Aorta (tissue), 5 donors: ENCODE measurements around the gene FILIP1. TPM values are rescaled to one million over a fixed set of nuclear protein-coding genes. Genes with fewer than 3 reads are reported as not detected.

Experiments used
- ATAC-seq: fragments of 200-7000 bp; cut with Tn5 transposase; one replicate; pipeline ENCODE4 v1.9.1; 2022; ENCODE audit warnings: moderate library complexity; ENCODE audit not compliant: low FRiP score
- DNase-seq, 2 donors: peaks; one replicate each; pipeline ENCODE4 v3.0.0-alpha.2; 2020
- H3K27ac ChIP-seq, 2 donors: one replicate each; pipeline ENCODE4 v1.5.1; 2013; ENCODE audit warnings: low read length in 2 of 2, mild to moderate bottlenecking in 2 of 2, moderate library complexity in 2 of 2, control low read depth in 1 of 2, inconsistent platforms in 1 of 2, low read depth in 1 of 2
- H3K27me3 ChIP-seq, 2 donors: one replicate each; pipeline ENCODE4 v1.6.1; 2013; ENCODE audit warnings: control low read depth in 1 of 2, low read length in 1 of 2, mild to moderate bottlenecking in 1 of 2, moderate library complexity in 1 of 2; ENCODE audit not compliant: insufficient read depth in 2 of 2, control insufficient read depth in 1 of 2
- H3K36me3 ChIP-seq, 2 donors: one replicate each; pipeline ENCODE4 v1.6.1; 2013; ENCODE audit warnings: control low read depth in 1 of 2, low read length in 1 of 2, mild to moderate bottlenecking in 1 of 2; ENCODE audit not compliant: insufficient read depth in 2 of 2, control insufficient read depth in 1 of 2
- H3K4me1 ChIP-seq, 2 donors: one replicate each; pipeline ENCODE4 v1.6.1; 2013; ENCODE audit warnings: low read length in 2 of 2, control low read depth in 1 of 2, mild to moderate bottlenecking in 1 of 2, moderate library complexity in 1 of 2; ENCODE audit not compliant: insufficient read depth in 2 of 2, control insufficient read depth in 1 of 2
- H3K4me3 ChIP-seq, 2 donors: one replicate each; pipeline ENCODE4 v1.5.1; 2013; ENCODE audit warnings: low read length in 2 of 2, control low read depth in 1 of 2, mild to moderate bottlenecking in 1 of 2
- H3K9me3 ChIP-seq: one replicate; pipeline ENCODE4 v1.6.1; 2013; ENCODE audit warnings: mild to moderate bottlenecking, low read length; ENCODE audit not compliant: control insufficient read depth
- WGBS, 2 donors: extraction: QIAGEN DNeasy Blood & Tissue Kit; methylation state at CpG; one replicate each; pipeline ENCODE4 v1.1.7; 2013; 5-methylcytosine and 5-hydroxymethylcytosine counted together
- intact Hi-C, 2 donors: fragments of 100-400 bp; cut with DNase I; formaldehyde crosslinking; loops; one replicate each; pipeline versions ENCODE4 v1.14.2 to v1.15.0; 2022
- polyA plus RNA-seq, 2 donors: library from polyadenylated mRNA; stranded (reverse); fragments of 200-250 nt; gene quantifications; one replicate each; pipeline ENCODE4 v1.2.3, GENCODE V29; 2013
- total RNA-seq, 2 donors: library from RNA; stranded (reverse); fragmentation: NEBNext Ultra II Directional; extraction: Animal tissue kit (Norgen Biotek cat#: 25700); gene quantifications; one replicate each; pipeline ENCODE4 v1.2.1, GENCODE V29; 2021
- donor health status: healthy with polysubstance abuse.
- donor health status: Bipolar disorder and iron deficiency.
- donor health status: DM: no; HTN: no; CAD: no.
- donor health status: DM: no; HTN: no; CAD: no.
- donor health status: DM: yes; HTN: yes; CAD: no.

The FILIP1 gene
- total and polyA plus RNA-seq, 4 donors: 6.9 to 53.3 (median 21.3) TPM

- Histone ChIP-seq H3K9me3 (no peaks in the 10 kb centered on the region), H3K36me3 (no peaks in the 10 kb centered on the region), H3K4me1 (peaks cover 0 to 7% of the 10 kb centered on the region in 2 donors), H3K4me3 (no peak overlapping the region), H3K27me3 (no peaks in the 10 kb centered on the region), H3K27ac (no peak overlapping the region)
- intact Hi-C loops: loop anchor here in 1 of 2 donors (5.0 kb wide), 1 partner anchor 215 kb away; no protein-coding TSS in a partner anchor
- 89 to 92% methylated on average over 2 of the region's 2 CpGs for WGBS, 2 donors
- ATAC-seq (no peak), DNase-seq (no peak)
These were observed 206.6 kb downstream of the FILIP1 start for GRCh38 chr6:75286955-75287354.

- no peaks in the 10 kb centered on the region for H3K36me3 ChIP-seq
- H3K27ac ChIP-seq: peak overlapping the region in 1 of 2 donors; percentile 78
- peak overlapping the region; percentile 83 to 91 for H3K4me3 ChIP-seq
- H3K9me3 ChIP-seq: no peaks in the 10 kb centered on the region
- intact Hi-C loops: loop anchor here in 1 of 2 donors (5.0 kb wide), 1 partner anchor 217 kb away; no protein-coding TSS in a partner anchor
- H3K27me3 ChIP-seq: no peaks in the 10 kb centered on the region
- no peak for ATAC-seq
- 0 to 1% methylated on average over 6 of the region's 6 CpGs for WGBS, 2 donors
- no peak for DNase-seq
- H3K4me1 ChIP-seq: peaks cover 0 to 2% of the 10 kb centered on the region in 2 donors
These were observed 208.3 kb downstream of the FILIP1 start for GRCh38 chr6:75285283-75285639.

GRCh38 chr6:75284632-75285282 is 208.8 kb downstream of the FILIP1 start, which contains the start of gene TMEM30A:
TMEM30A (minus strand) TSS chr6:75284792; CDS start chr6:75284638, 154 bp downstream.
- WGBS, 2 donors: 0 to 1% methylated on average over 51 to 55 of the region's 55 CpGs
- ATAC-seq: peak; percentile 100
- intact Hi-C loops: loop anchor here in 1 of 2 donors (5.0 kb wide), 2 partner anchors 208 to 218 kb away; partner anchors contain the start of gene FILIP1
- H3K27ac ChIP-seq: peak within 1 kb of the TSS in 1 of 2 donors; percentile 87
- no peaks in the 10 kb centered on the region for H3K27me3 ChIP-seq
- peaks cover 0 to 2% of the 10 kb centered on the region in 2 donors for H3K4me1 ChIP-seq
- H3K36me3 ChIP-seq: no peaks in the 10 kb centered on the region
- H3K4me3 ChIP-seq: peak within 1 kb of the TSS; percentile 83 to 94
- H3K9me3 ChIP-seq: no peaks in the 10 kb centered on the region
- peak; percentile 98 for DNase-seq

- WGBS, 2 donors: 0 to 1% methylated on average over 36 of the region's 36 CpGs
- Histone ChIP-seq H3K36me3 (no peaks in the 10 kb centered on the region), H3K4me1 (peaks cover 0 to 5% of the 10 kb centered on the region in 2 donors), H3K27me3 (no peaks in the 10 kb centered on the region), H3K4me3 (peak overlapping the region; percentile 78 to 94), H3K27ac (peak overlapping the region in 1 of 2 donors; percentile 87), H3K9me3 (no peaks in the 10 kb centered on the region)
- DNase-seq (peak in 1 of 2 donors; percentile 54), ATAC-seq (peak; percentile 36)
- intact Hi-C loops: loop anchor here in 1 of 2 donors (5.0 kb wide), 1 partner anchor 208 kb away; the partner anchor contains the start of gene FILIP1
These were observed 209.5 kb downstream of the FILIP1 start for GRCh38 chr6:75283907-75284631.

- Histone ChIP-seq H3K27me3 (no peaks in the 10 kb centered on the region), H3K36me3 (no peaks in the 10 kb centered on the region), H3K4me1 (peaks cover 0 to 9% of the 10 kb centered on the region in 2 donors), H3K27ac (no peak overlapping the region), H3K9me3 (no peaks in the 10 kb centered on the region), H3K4me3 (peak overlapping the region; percentile 48 to 56)
- intact Hi-C loops: loop anchor here in 1 of 2 donors (5.0 kb wide), 1 partner anchor 210 kb away; the partner anchor contains the start of gene FILIP1
- ATAC-seq (no peak), DNase-seq (no peak)
- 29 to 34% methylated on average over 2 of the region's 2 CpGs for WGBS, 2 donors
These were observed 210.9 kb downstream of the FILIP1 start for GRCh38 chr6:75282706-75283105.

- H3K27me3 ChIP-seq: no peaks in the 10 kb centered on the region
- no peaks in the 10 kb centered on the region for H3K9me3 ChIP-seq
- H3K36me3 ChIP-seq: no peaks in the 10 kb centered on the region
- no peak overlapping the region for H3K27ac ChIP-seq
- intact Hi-C loops: loop anchor here in 1 of 2 donors (5.0 kb wide), 1 partner anchor 211 kb away; the partner anchor contains the start of gene FILIP1
- H3K4me3 ChIP-seq: peak overlapping the region in 1 of 2 donors; percentile 31
- peaks cover 0 to 12% of the 10 kb centered on the region in 2 donors for H3K4me1 ChIP-seq
- DNase-seq (no peak), ATAC-seq (no peak)
These were observed 211.9 kb downstream of the FILIP1 start for GRCh38 chr6:75281653-75282052.

GRCh38 chr6:75280131-75280855 is 213.3 kb downstream of the FILIP1 start:
- ATAC-seq (no peak), DNase-seq (no peak)
- peak overlapping the region in 1 of 2 donors; percentile 54 for H3K4me3 ChIP-seq
- intact Hi-C loops: loop anchor here in 1 of 2 donors (5.0 kb wide), 1 partner anchor 212 kb away; the partner anchor contains the start of gene FILIP1
- peaks cover 0 to 18% of the 10 kb centered on the region in 2 donors for H3K4me1 ChIP-seq
- no peak overlapping the region for H3K27ac ChIP-seq
- 24 to 35% methylated on average over 4 of the region's 4 CpGs for WGBS, 2 donors
- no peaks in the 10 kb centered on the region for H3K36me3 ChIP-seq
- H3K9me3 ChIP-seq: no peaks in the 10 kb centered on the region
- H3K27me3 ChIP-seq: no peaks in the 10 kb centered on the region

- 45 to 51% methylated on average over 2 of the region's 2 CpGs for WGBS, 2 donors
- no peak for ATAC-seq
- H3K36me3 ChIP-seq: no peaks in the 10 kb centered on the region
- peak overlapping the region in 1 of 2 donors; percentile 1 for H3K4me3 ChIP-seq
- no peak for DNase-seq
- H3K4me1 ChIP-seq: peaks cover 0 to 18% of the 10 kb centered on the region in 2 donors
- no peaks in the 10 kb centered on the region for H3K9me3 ChIP-seq
- H3K27me3 ChIP-seq: no peaks in the 10 kb centered on the region
- intact Hi-C loops: no loop called here
- H3K27ac ChIP-seq: no peak overlapping the region
These were observed 214.2 kb downstream of the FILIP1 start for GRCh38 chr6:75279418-75279817.
